NB4 (cell line): ENCODE data around the gene LEFTY2.

Experiments
- MAX ChIP-seq: IDR thresholded peaks from 2 replicates; pipeline ENCODE4 v1.6.1; 2011; ENCODE audit warnings: low read depth, low read length
- MYC ChIP-seq: IDR thresholded peaks from 2 replicates; pipeline ENCODE4 v1.6.1; 2011; ENCODE audit warnings: low read depth, low read length
- POLR2A ChIP-seq: IDR thresholded peaks from 2 replicates; pipeline ENCODE4 v1.6.1; 2011; ENCODE audit warnings: mild to moderate bottlenecking; ENCODE audit not compliant: insufficient read length; ENCODE audit errors: extremely low read depth
- TF ChIP-seq, protein P1 (sequence below): IDR thresholded peaks from one replicate; pipeline ENCODE4 v1.5.1; 2012; ENCODE audit warnings: low read depth, low read length

- TF ChIP-seq POLR2A (no peak), MAX (no peak), MYC (no peak)
- TF ChIP-seq, protein P1, sequence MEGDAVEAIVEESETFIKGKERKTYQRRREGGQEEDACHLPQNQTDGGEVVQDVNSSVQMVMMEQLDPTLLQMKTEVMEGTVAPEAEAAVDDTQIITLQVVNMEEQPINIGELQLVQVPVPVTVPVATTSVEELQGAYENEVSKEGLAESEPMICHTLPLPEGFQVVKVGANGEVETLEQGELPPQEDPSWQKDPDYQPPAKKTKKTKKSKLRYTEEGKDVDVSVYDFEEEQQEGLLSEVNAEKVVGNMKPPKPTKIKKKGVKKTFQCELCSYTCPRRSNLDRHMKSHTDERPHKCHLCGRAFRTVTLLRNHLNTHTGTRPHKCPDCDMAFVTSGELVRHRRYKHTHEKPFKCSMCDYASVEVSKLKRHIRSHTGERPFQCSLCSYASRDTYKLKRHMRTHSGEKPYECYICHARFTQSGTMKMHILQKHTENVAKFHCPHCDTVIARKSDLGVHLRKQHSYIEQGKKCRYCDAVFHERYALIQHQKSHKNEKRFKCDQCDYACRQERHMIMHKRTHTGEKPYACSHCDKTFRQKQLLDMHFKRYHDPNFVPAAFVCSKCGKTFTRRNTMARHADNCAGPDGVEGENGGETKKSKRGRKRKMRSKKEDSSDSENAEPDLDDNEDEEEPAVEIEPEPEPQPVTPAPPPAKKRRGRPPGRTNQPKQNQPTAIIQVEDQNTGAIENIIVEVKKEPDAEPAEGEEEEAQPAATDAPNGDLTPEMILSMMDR = no peak
Observed at GRCh38 chr1:225981714-225982113, 40.7 kb upstream of the LEFTY2 start.
